Panc1 (cell line): ENCODE results near the gene NIF3L1.

Experiments
- CTCF ChIP-seq: fragments of 450-650 bp; IDR thresholded peaks from 2 replicates; pipeline ENCODE4 v1.5.1; 2017; ENCODE audit warnings: mild to moderate bottlenecking
- POLR2AphosphoS5 ChIP-seq: IDR thresholded peaks from 2 replicates; pipeline ENCODE4 v1.6.1; 2012; ENCODE audit warnings: mild to moderate bottlenecking, low read depth, low read length, moderate library complexity
- REST ChIP-seq, 2 experiments: IDR thresholded peaks; 2 replicates each; pipeline ENCODE4 v1.6.1; 2011 to 2012; ENCODE audit warnings: low read depth in 2 of 2, control low read depth in 1 of 2, low read length in 1 of 2, mild to moderate bottlenecking in 1 of 2, moderate library complexity in 1 of 2; ENCODE audit not compliant: insufficient read depth in 1 of 2
- TCF7L2 ChIP-seq: IDR thresholded peaks from 2 replicates; pipeline ENCODE4 v1.6.1; 2011; ENCODE audit warnings: mild to moderate bottlenecking, low read depth, low read length, inconsistent platforms

GRCh38 chr2:200901459-200902072 lies 12.4 kb downstream of the NIF3L1 start:
- peak; percentile 89 for TF ChIP-seq CTCF
- no peak for TF ChIP-seq TCF7L2
- no peak for TF ChIP-seq POLR2AphosphoS5
- no peak for TF ChIP-seq REST (IDR thresholded peaks at IDR 0.05; ENCODE audit: insufficient read depth in 1 of 2, low read depth in 2 of 2, low read length in 1 of 2)
